NT2/D1 (cell line): ENCODE measurements around the gene TTLL11.

Experiments
- DNase-seq: peaks from one replicate; pipeline ENCODE4 v3.0.0-alpha.2; 2011; ENCODE audit warnings: low read depth, low spot score
- H3K27me3 ChIP-seq: 2 replicates; pipeline ENCODE4 v1.6.0; 2011; ENCODE audit warnings: mild to moderate bottlenecking; ENCODE audit not compliant: insufficient read length, insufficient read depth
- H3K36me3 ChIP-seq: 2 replicates; pipeline ENCODE4 v1.6.1; 2011; ENCODE audit warnings: mild to moderate bottlenecking, low read length, mixed read lengths; ENCODE audit not compliant: insufficient read depth, insufficient read length
- H3K4me1 ChIP-seq: 2 replicates; pipeline ENCODE4 v1.5.1; 2011; ENCODE audit not compliant: insufficient read depth, insufficient read length
- H3K4me3 ChIP-seq: 2 replicates; pipeline ENCODE4 v1.5.1; 2011; ENCODE audit warnings: low read depth; ENCODE audit not compliant: insufficient read length
- H3K9ac ChIP-seq: 2 replicates; pipeline ENCODE4 v1.6.0; 2011; ENCODE audit warnings: low read depth; ENCODE audit not compliant: insufficient read length
- H3K9me3 ChIP-seq: 2 replicates; pipeline ENCODE4 v1.5.1; 2011; ENCODE audit warnings: mild to moderate bottlenecking, low read length; ENCODE audit not compliant: insufficient read depth
- SUZ12 ChIP-seq: IDR thresholded peaks from 2 replicates; pipeline ENCODE4 v1.6.1; 2011; ENCODE audit not compliant: insufficient read length, insufficient read depth; ENCODE audit errors: extremely low read depth
- YY1 ChIP-seq: IDR thresholded peaks from 2 replicates; pipeline ENCODE4 v1.6.1; 2011; ENCODE audit not compliant: insufficient read length, insufficient read depth
- ZNF274 ChIP-seq: IDR thresholded peaks from 2 replicates; pipeline ENCODE4 v1.6.1; 2011; ENCODE audit warnings: mild to moderate bottlenecking, low read depth, low read length

TTLL11 gene

GRCh38 chr9:121814594-121814993 is 278.5 kb downstream of the TTLL11 start:
- H3K27me3 ChIP-seq, result peaks cover 3% of the 10 kb centered on the region
- H3K36me3 ChIP-seq, result no peaks in the 10 kb centered on the region

DNA sequence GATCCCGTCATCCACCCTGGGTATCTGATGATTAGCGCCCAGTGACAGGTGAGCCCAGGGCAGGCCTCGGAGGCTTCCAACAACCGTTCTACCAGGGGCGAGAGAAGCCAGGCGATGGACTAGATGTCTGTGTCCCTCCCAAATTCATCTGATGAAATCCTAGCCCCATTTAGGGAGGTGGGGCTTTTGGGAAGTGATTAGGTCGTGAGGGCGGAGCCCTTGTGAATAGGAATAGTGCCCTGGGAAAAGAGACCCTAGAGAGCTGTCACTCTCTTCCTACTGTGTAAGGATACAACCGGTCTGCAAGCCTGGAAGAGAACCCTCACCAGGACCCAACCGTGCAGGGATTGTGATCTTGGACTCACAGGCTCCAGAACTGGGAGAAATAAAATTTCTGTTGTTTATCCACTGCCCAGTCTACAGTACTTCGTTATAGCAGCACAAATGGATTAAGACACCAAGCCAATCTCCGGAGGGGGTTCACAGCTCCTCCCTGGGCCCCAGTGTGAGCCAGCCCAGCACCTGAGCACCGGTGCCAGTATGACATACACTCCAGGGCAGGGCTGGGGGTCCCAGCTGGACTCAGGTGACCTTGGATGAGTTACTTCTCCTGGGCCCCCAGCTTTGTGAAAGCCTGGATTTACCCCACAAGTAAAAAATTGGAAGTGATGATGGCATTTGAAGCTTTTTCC is 279.4 kb downstream of the TTLL11 start:
- no peak overlapping the region for H3K9ac ChIP-seq
- peaks cover 3% of the 10 kb centered on the region for H3K27me3 ChIP-seq
- no peak for TF ChIP-seq ZNF274
- TF ChIP-seq SUZ12, result no peak
- TF ChIP-seq YY1, result no peak
- H3K9me3 ChIP-seq, result no peaks in the 10 kb centered on the region
- peaks cover 37% of the 10 kb centered on the region for H3K4me1 ChIP-seq
- no peaks in the 10 kb centered on the region for H3K36me3 ChIP-seq
- no peak for DNase-seq
- no peak overlapping the region for H3K4me3 ChIP-seq

More at GRCh38 chr9:121814594-121814993, 278.5 kb downstream of the TTLL11 start:
- Histone ChIP-seq H3K9me3 (no peaks in the 10 kb centered on the region), H3K4me3 (no peak overlapping the region), H3K4me1 (peaks cover 46% of the 10 kb centered on the region), H3K9ac (no peak overlapping the region)
- no peak for DNase-seq
- TF ChIP-seq ZNF274, result no peak
- no peak for TF ChIP-seq YY1
- TF ChIP-seq SUZ12, result no peak

DNA sequence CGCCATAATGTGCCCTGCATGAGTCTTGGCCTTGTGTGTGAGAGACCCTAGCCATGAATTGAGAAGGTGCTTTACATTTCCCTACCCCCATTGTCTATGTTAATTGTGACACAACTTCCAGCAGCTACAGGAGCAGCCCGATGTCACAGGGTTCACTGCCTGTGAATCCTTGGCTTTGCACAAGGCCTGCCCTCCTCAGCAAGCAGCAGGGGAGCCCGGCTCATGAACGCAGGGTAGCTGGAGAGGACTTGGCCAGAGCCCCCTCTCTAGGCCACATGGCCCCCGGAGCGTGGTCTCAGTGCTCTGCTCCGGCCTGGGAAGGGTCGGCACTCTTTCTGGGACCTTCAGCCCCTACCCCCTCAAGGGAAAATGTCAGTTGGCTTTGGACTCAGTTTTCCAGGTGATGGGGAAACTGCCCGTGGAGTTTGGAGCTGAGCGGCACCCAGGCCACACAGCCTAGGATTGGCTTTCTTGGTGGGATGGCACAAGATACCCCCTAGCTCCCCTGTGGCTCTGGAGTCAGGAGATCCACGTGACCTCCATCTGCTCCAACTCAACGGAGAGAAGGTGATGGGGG is 280.9 kb downstream of the TTLL11 start:
- no peak for TF ChIP-seq ZNF274
- no peak for TF ChIP-seq SUZ12
- TF ChIP-seq YY1, result no peak
- Histone ChIP-seq H3K36me3 (no peaks in the 10 kb centered on the region), H3K9me3 (no peaks in the 10 kb centered on the region)

GRCh38 chr9:121811751-121812150 is 281.4 kb downstream of the TTLL11 start:
- TF ChIP-seq SUZ12 (no peak), ZNF274 (no peak)
- DNase-seq, result no peak
- H3K9me3 ChIP-seq, result no peaks in the 10 kb centered on the region
- no peaks in the 10 kb centered on the region for H3K36me3 ChIP-seq
- peaks cover 26% of the 10 kb centered on the region for H3K4me1 ChIP-seq
- H3K4me3 ChIP-seq, result no peak overlapping the region
- H3K9ac ChIP-seq, result no peak overlapping the region
- no peaks in the 10 kb centered on the region for H3K27me3 ChIP-seq

More for the DNA sequence above, 280.9 kb downstream of the TTLL11 start:
- Histone ChIP-seq H3K27me3 (no peaks in the 10 kb centered on the region), H3K9ac (no peak overlapping the region), H3K4me1 (peaks cover 27% of the 10 kb centered on the region), H3K4me3 (no peak overlapping the region)
- no peak for DNase-seq

- TF ChIP-seq ZNF274 (no peak), SUZ12 (no peak)
- no peak for DNase-seq
- H3K4me1 ChIP-seq, result peaks cover 20% of the 10 kb centered on the region
- no peaks in the 10 kb centered on the region for H3K9me3 ChIP-seq
- no peak overlapping the region for H3K9ac ChIP-seq
- H3K4me3 ChIP-seq, result no peak overlapping the region
- H3K27me3 ChIP-seq, result no peaks in the 10 kb centered on the region
- no peaks in the 10 kb centered on the region for H3K36me3 ChIP-seq
Observed at GRCh38 chr9:121811140-121811539, 282.0 kb downstream of the TTLL11 start.

GRCh38 chr9:121810489-121810888 is 282.6 kb downstream of the TTLL11 start:
- Histone ChIP-seq H3K27me3 (no peaks in the 10 kb centered on the region), H3K9me3 (no peaks in the 10 kb centered on the region; the same call in 1 of the 2 replicates), H3K9ac (no peak overlapping the region), H3K4me3 (no peak overlapping the region), H3K4me1 (peaks cover 15% of the 10 kb centered on the region), H3K36me3 (no peaks in the 10 kb centered on the region)
- no peak for DNase-seq
- TF ChIP-seq ZNF274 (no peak), SUZ12 (no peak), YY1 (no peak)

GRCh38 chr9:121809356-121810050 is 283.6 kb downstream of the TTLL11 start:
- no peak for DNase-seq
- TF ChIP-seq ZNF274 (no peak), YY1 (no peak), SUZ12 (no peak)

More at GRCh38 chr9:121809356-121810050, 283.6 kb downstream of the TTLL11 start:
- peaks cover 9% of the 10 kb centered on the region for H3K4me1 ChIP-seq
- H3K9ac ChIP-seq, result no peak overlapping the region
- H3K4me3 ChIP-seq, result no peak overlapping the region
- no peaks in the 10 kb centered on the region for H3K36me3 ChIP-seq
- no peaks in the 10 kb centered on the region for H3K27me3 ChIP-seq
- H3K9me3 ChIP-seq, result peaks cover 10% of the 10 kb centered on the region
